HL-60 (cell line): ENCODE data around the gene UBE2D3.

Experiments
- GABPA ChIP-seq: IDR thresholded peaks from 2 replicates; pipeline ENCODE4 v1.6.1; 2012; ENCODE audit warnings: low read depth
- POLR2AphosphoS5 ChIP-seq: IDR thresholded peaks from 2 replicates; pipeline ENCODE4 v1.6.1; 2012; ENCODE audit warnings: low read depth
- TF ChIP-seq, protein P1 (sequence below): IDR thresholded peaks from one replicate; pipeline ENCODE4 v1.5.1; 2011; ENCODE audit warnings: low read length, control low read depth, inconsistent platforms; ENCODE audit not compliant: insufficient read depth
- TF ChIP-seq, protein P2 (sequence below): IDR thresholded peaks from 2 replicates; pipeline ENCODE4 v1.6.1; 2012; ENCODE audit warnings: low read depth; ENCODE audit not compliant: insufficient replicate concordance

DNA sequence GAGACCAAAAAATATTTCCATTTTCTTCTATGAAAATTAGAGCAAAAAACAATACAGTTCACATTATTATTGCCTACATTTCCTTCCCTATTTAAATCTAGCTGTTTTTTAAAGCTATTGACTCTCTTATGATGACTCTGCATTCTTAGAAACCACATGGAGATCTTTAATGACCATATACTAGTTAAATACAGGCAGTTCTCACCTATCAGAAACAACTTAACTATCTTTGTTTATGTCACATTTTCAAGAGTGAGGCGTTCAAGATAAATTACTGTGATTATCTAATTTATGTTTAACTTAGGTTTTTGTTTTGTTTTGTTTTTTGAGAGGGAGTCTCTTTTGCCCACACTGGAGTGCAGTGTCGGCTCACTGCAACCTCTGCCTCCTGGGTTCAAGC is 44.4 kb upstream of the UBE2D3 start:
- TF ChIP-seq, protein P1, sequence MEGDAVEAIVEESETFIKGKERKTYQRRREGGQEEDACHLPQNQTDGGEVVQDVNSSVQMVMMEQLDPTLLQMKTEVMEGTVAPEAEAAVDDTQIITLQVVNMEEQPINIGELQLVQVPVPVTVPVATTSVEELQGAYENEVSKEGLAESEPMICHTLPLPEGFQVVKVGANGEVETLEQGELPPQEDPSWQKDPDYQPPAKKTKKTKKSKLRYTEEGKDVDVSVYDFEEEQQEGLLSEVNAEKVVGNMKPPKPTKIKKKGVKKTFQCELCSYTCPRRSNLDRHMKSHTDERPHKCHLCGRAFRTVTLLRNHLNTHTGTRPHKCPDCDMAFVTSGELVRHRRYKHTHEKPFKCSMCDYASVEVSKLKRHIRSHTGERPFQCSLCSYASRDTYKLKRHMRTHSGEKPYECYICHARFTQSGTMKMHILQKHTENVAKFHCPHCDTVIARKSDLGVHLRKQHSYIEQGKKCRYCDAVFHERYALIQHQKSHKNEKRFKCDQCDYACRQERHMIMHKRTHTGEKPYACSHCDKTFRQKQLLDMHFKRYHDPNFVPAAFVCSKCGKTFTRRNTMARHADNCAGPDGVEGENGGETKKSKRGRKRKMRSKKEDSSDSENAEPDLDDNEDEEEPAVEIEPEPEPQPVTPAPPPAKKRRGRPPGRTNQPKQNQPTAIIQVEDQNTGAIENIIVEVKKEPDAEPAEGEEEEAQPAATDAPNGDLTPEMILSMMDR, result no peak
- TF ChIP-seq, protein P2, sequence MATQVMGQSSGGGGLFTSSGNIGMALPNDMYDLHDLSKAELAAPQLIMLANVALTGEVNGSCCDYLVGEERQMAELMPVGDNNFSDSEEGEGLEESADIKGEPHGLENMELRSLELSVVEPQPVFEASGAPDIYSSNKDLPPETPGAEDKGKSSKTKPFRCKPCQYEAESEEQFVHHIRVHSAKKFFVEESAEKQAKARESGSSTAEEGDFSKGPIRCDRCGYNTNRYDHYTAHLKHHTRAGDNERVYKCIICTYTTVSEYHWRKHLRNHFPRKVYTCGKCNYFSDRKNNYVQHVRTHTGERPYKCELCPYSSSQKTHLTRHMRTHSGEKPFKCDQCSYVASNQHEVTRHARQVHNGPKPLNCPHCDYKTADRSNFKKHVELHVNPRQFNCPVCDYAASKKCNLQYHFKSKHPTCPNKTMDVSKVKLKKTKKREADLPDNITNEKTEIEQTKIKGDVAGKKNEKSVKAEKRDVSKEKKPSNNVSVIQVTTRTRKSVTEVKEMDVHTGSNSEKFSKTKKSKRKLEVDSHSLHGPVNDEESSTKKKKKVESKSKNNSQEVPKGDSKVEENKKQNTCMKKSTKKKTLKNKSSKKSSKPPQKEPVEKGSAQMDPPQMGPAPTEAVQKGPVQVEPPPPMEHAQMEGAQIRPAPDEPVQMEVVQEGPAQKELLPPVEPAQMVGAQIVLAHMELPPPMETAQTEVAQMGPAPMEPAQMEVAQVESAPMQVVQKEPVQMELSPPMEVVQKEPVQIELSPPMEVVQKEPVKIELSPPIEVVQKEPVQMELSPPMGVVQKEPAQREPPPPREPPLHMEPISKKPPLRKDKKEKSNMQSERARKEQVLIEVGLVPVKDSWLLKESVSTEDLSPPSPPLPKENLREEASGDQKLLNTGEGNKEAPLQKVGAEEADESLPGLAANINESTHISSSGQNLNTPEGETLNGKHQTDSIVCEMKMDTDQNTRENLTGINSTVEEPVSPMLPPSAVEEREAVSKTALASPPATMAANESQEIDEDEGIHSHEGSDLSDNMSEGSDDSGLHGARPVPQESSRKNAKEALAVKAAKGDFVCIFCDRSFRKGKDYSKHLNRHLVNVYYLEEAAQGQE, result no peak
- TF ChIP-seq POLR2AphosphoS5 (no peak), GABPA (no peak)
